HepG2 (cell line): ENCODE measurements around the gene PTPRB. TPM values are rescaled to one million over a fixed set of nuclear protein-coding genes. Genes with fewer than 3 reads are reported as not detected.

Source experiments
- ATAC-seq: fragments of 200-7000 bp; cut with Tn5 transposase; 3 replicates; pipeline ENCODE4 v1.9.1; 2020; ENCODE audit warnings: mild to moderate bottlenecking, moderate library complexity
- BruUV-seq: library from RNA; stranded (reverse); fragments of 400-500 nt; replicated peaks from 2 replicates; lab custom pipeline; 2021; lab: Mats Ljungman, UMichigan
- CTCF ChIA-PET: fragments of 300-600 bp; formaldehyde crosslinking; extraction: SDS; loops from one replicate; lab custom pipeline; 2021; ENCODE audit warnings: low total read pairs, inconsistent platforms, low intra/inter-chr PET ratio; lab: Yijun Ruan, JAX
- POLR2A ChIA-PET: fragments of 350-600 bp; sonication (Branson Sonifier 250); formaldehyde crosslinking; loops from one replicate; lab custom pipeline; 2020; ENCODE audit warnings: antibody characterized with exemption, inconsistent platforms; lab: Yijun Ruan, JAX
- DNase-seq: peaks from one replicate; pipeline ENCODE4 v3.0.0-alpha.2; 2015; ENCODE audit warnings: low spot score
- FAIRE-seq: peaks from 3 replicates; lab custom pipeline; 2011; peaks lifted over from hg19 to GRCh38; lab: Jason Lieb, UNC
- H2AFZ ChIP-seq: one replicate; pipeline ENCODE4 v1.6.1; 2011; ENCODE audit warnings: low read length, inconsistent platforms
- H3K27ac ChIP-seq: fragments of 300-600 bp; 3 replicates; pipeline ENCODE4 v1.8.0; 2011; ENCODE audit warnings: mixed run types, mild to moderate bottlenecking, mixed read lengths, low read length, inconsistent platforms; ENCODE audit not compliant: insufficient read depth; ENCODE audit errors: extremely low read length
- H3K27me3 ChIP-seq, 2 experiments: fragments of 200-600 bp in 1 of 2; 2 replicates in 1 of 2; 3 replicates in 1 of 2; pipeline versions ENCODE4 v1.6.0 to v1.8.0; 2011; ENCODE audit warnings: low read length in 2 of 2, mild to moderate bottlenecking in 2 of 2, moderate library complexity in 2 of 2, inconsistent platforms in 1 of 2; ENCODE audit not compliant: insufficient read depth in 2 of 2, control insufficient read depth in 1 of 2
- H3K36me3 ChIP-seq, 2 experiments: fragments of 200-600 bp in 1 of 2; replicated peaks in 1 of 2; 2 replicates in 1 of 2; 3 replicates in 1 of 2; pipeline versions ENCODE4 v1.5.1 to v1.8.0; 2011; ENCODE audit warnings: low read length in 2 of 2, inconsistent platforms in 1 of 2; ENCODE audit not compliant: insufficient read depth in 2 of 2, control insufficient read depth in 1 of 2
- H3K4me1 ChIP-seq: 2 replicates; pipeline ENCODE4 v1.5.1; 2012; ENCODE audit warnings: low read length, inconsistent platforms; ENCODE audit not compliant: insufficient read depth
- H3K4me2 ChIP-seq: 2 replicates; pipeline ENCODE4 v1.6.0; 2011; ENCODE audit warnings: low read depth, low read length, inconsistent platforms
- H3K4me3 ChIP-seq, 3 experiments: fragments of 200-600 bp in 1 of 3; sonication (generic), shearing (Covaris generic) in 1 of 3; replicated peaks in 1 of 3; 2 replicates each; pipeline ENCODE4 v1.5.1; 2011 to 2016; ENCODE audit warnings: low read length in 3 of 3, inconsistent platforms in 2 of 3, low read depth in 2 of 3, mild to moderate bottlenecking in 2 of 3, control low read depth in 1 of 3, mixed read lengths in 1 of 3; ENCODE audit not compliant: insufficient read depth in 1 of 3
- H3K79me2 ChIP-seq: one replicate; pipeline ENCODE4 v1.6.1; 2011; ENCODE audit warnings: low read length, inconsistent platforms; ENCODE audit not compliant: insufficient read depth
- H3K9ac ChIP-seq: 2 replicates; pipeline ENCODE4 v1.6.0; 2011; ENCODE audit warnings: mild to moderate bottlenecking, low read depth, low read length, inconsistent platforms; ENCODE audit not compliant: insufficient read depth
- H3K9me3 ChIP-seq: 2 replicates; pipeline ENCODE4 v1.5.1; 2012; ENCODE audit warnings: mild to moderate bottlenecking, low read length
- H4K20me1 ChIP-seq: 2 replicates; pipeline ENCODE4 v1.6.0; 2011; ENCODE audit warnings: inconsistent platforms, mild to moderate bottlenecking, low read length, moderate library complexity; ENCODE audit not compliant: insufficient read depth
- AHR ChIP-seq: IDR thresholded peaks from 2 replicates; pipeline ENCODE4 v1.6.1; 2018; ENCODE audit warnings: missing genetic modification reagents, missing compliant biosample characterization
- AKNA ChIP-seq: sonication (generic); formaldehyde crosslinking; IDR thresholded peaks from 2 replicates; pipeline ENCODE4 v1.4.0; 2020; ENCODE audit warnings: missing genetic modification reagents, borderline replicate concordance
- FOXC1 ChIP-seq: sonication (generic); formaldehyde crosslinking; IDR thresholded peaks from 2 replicates; pipeline ENCODE4 v1.8.0; 2022; ENCODE audit warnings: mild to moderate bottlenecking, missing genetic modification reagents, borderline replicate concordance
- GMEB1 ChIP-seq: sonication (generic); formaldehyde crosslinking; IDR thresholded peaks from 2 replicates; pipeline ENCODE4 v1.5.1; 2020; ENCODE audit warnings: missing genetic modification reagents, mild to moderate bottlenecking, borderline replicate concordance
- NFE2L1 ChIP-seq: sonication (generic); formaldehyde crosslinking; IDR thresholded peaks from 2 replicates; pipeline ENCODE4 v1.4.0; 2020; ENCODE audit warnings: missing genetic modification reagents, mild to moderate bottlenecking, borderline replicate concordance
- NFYC ChIP-seq: IDR thresholded peaks from 2 replicates; pipeline ENCODE4 v1.6.1; 2016; ENCODE audit warnings: missing genetic modification reagents, missing compliant biosample characterization
- REL ChIP-seq: sonication (generic); formaldehyde crosslinking; conservative IDR thresholded peaks from 2 replicates; pipeline ENCODE4 v1.8.0; 2022; ENCODE audit warnings: mild to moderate bottlenecking, missing genetic modification reagents, moderate library complexity
- SIN3B ChIP-seq: fragments of 150-350 bp; IDR thresholded peaks from 2 replicates; pipeline ENCODE4 v1.6.1; 2014; ENCODE audit warnings: low read length
- TRIM22 ChIP-seq: fragments of 450-650 bp; IDR thresholded peaks from 2 replicates; pipeline ENCODE4 v1.6.1; 2017
- ZNF143 ChIP-seq: sonication (generic); formaldehyde crosslinking; IDR thresholded peaks from 2 replicates; pipeline ENCODE4 v1.4.0; 2020; ENCODE audit warnings: missing genetic modification reagents
- ZNF7 ChIP-seq: IDR thresholded peaks from 2 replicates; pipeline ENCODE4 v1.6.1; 2016; ENCODE audit warnings: missing biosample characterization, missing genetic modification reagents
- ZNF710 ChIP-seq: sonication (generic); formaldehyde crosslinking; IDR thresholded peaks from 2 replicates; pipeline ENCODE4 v1.5.0; 2020; ENCODE audit warnings: mild to moderate bottlenecking, missing genetic modification reagents, borderline replicate concordance
- ZNF776 ChIP-seq: sonication (generic); formaldehyde crosslinking; IDR thresholded peaks from 2 replicates; pipeline ENCODE4 v1.4.0; 2020; ENCODE audit warnings: mild to moderate bottlenecking, missing genetic modification reagents
- ZNF841 ChIP-seq: sonication (generic); formaldehyde crosslinking; IDR thresholded peaks from 2 replicates; pipeline ENCODE4 v1.8.1; 2023; ENCODE audit warnings: missing genetic modification reagents, borderline replicate concordance
- WGBS: methylation state at CpG from one replicate; pipeline ENCODE4 v1.1.6; 2017; ENCODE audit warnings: low lambda C conversion rate; 5-methylcytosine and 5-hydroxymethylcytosine counted together
- in situ Hi-C: cut with HindIII; loops from 2 replicates; pipeline ENCODE4 v1.10.0; 2017; ENCODE audit warnings: low pct_unique_long_range_greater_than_20kb; ENCODE audit not compliant: extremely low pct_ligation_motif_present
- intact Hi-C: fragments of 100-400 bp; cut with micrococcal nuclease; formaldehyde crosslinking; loops from one replicate; pipeline ENCODE4 v1.10.0; 2022; ENCODE audit not compliant: unreplicated experiment
- polyA plus RNA-seq, 8 experiments: library from polyadenylated mRNA; depleted of rRNA in 3 of 8; stranded (reverse) in 7 of 8; unstranded in 1 of 8; fragments of >200 nt; fragmentation: Illumina TruSeq in 4 of 8; extraction: Trizol in 4 of 8; gene quantifications; 2 replicates each; pipeline versions ENCODE4 v1.2.1 to v1.2.3, GENCODE V29; 2011 to 2016; ENCODE audit warnings: low read depth in 4 of 8, missing spikeins in 1 of 8, mixed read lengths in 1 of 8; ENCODE audit not compliant: insufficient read depth in 1 of 8
- total RNA-seq, 5 experiments: library from RNA; depleted of rRNA; stranded (reverse); fragments of >200 nt; fragmentation: Illumina TruSeq; extraction: Trizol; gene quantifications; 2 replicates each; pipeline ENCODE4 v1.2.3, GENCODE V29; 2016; ENCODE audit warnings: low read depth in 1 of 5

Gene PTPRB
- total and polyA plus RNA-seq, 2 of the 13 experiments (the other 11 are each of a cell fraction or from before 2014, with no cell fraction given) = 0.02 to 0.07 TPM

GRCh38 chr12:70609739-70610491 is 27.3 kb downstream of the PTPRB start:
- Histone ChIP-seq H2AFZ (no peak overlapping the region), H3K4me1 (no peaks in the 10 kb centered on the region), H3K27ac (no peak overlapping the region), H3K36me3 (no peaks in the 10 kb centered on the region), H3K9ac (no peak overlapping the region), H3K27me3 (peaks cover 5 to 32% of the 10 kb centered on the region in 2 experiments), H3K4me2 (peak overlapping the region; percentile 58; the same call in 1 of the 2 replicates), H4K20me1 (no peaks in the 10 kb centered on the region), H3K9me3 (no peaks in the 10 kb centered on the region), H3K4me3 (peak overlapping the region; percentile 21 to 60 (median 23); a peak in 4 of 6 replicates), H3K79me2 (no peaks in the 10 kb centered on the region)
- no TSS peak for BruUV-seq
- intact Hi-C loops (no loop called here), in situ Hi-C loops (no loop called here)
- CTCF ChIA-PET = no interaction called here
- FAIRE-seq = no peak
- no peak for DNase-seq
- POLR2A ChIA-PET = no interaction called here
- ATAC-seq = peak; percentile 81
- WGBS = 20% methylated on average over 8 of the region's 63 CpGs
- TF ChIP-seq ZNF7 (CRISPR knock-in tag) (no peak), REL (no peak), NFYC (CRISPR knock-in tag) (no peak), ZNF841 (CRISPR knock-in tag) (no peak), NFE2L1 (no peak), AHR (CRISPR knock-in tag) (no peak), GMEB1 (CRISPR knock-in tag) (no peak), ZNF143 (CRISPR knock-in tag) (no peak), SIN3B (no peak), FOXC1 (CRISPR knock-in tag) (no peak), TRIM22 (no peak), ZNF710 (CRISPR knock-in tag) (no peak), AKNA (no peak), ZNF776 (CRISPR knock-in tag) (no peak)
